ENCODE measurements around the gene AUTS2. TPM values are rescaled to one million over a fixed set of nuclear protein-coding genes. Genes with fewer than 3 reads are reported as not detected.

The AUTS2 gene
- total and polyA plus RNA-seq, 10 of the 15 experiments (the other 5 are each of a cell fraction or from before 2014, with no cell fraction given) = 6.4 to 55.6 (median 21.6) TPM

GRCh38 chr7:70645876-70646351 is 1047.6 kb downstream of the AUTS2 start (continued):
- peak; percentile 75; the same call in 1 of the 2 replicates for TF ChIP-seq NBN (IDR thresholded peaks at IDR 0.05)
- no peak for TF ChIP-seq TARDBP (IDR thresholded peaks at IDR 0.05; ENCODE audit: borderline replicate concordance)
- TF ChIP-seq SUZ12 (IDR thresholded peaks at IDR 0.05; ENCODE audit: unreplicated experiment) = no peak
- peak; percentile 64 to 69; a peak in 3 of 4 replicates for TF ChIP-seq EP300 (IDR thresholded peaks at IDR 0.05; ENCODE audit: borderline replicate concordance in 1 of 2, control insufficient read depth in 1 of 2, low read depth in 2 of 2, low read length in 2 of 2)
- TF ChIP-seq ETV6 (conservative IDR thresholded peaks at IDR 0.05 in 1 of 2, IDR thresholded peaks at IDR 0.05 in 1 of 2; ENCODE audit: borderline replicate concordance in 1 of 2, low read depth in 1 of 2) = no peak
- no peak for TF ChIP-seq E2F8 (IDR thresholded peaks at IDR 0.05; ENCODE audit: low read depth, partially characterized antibody)
- TF ChIP-seq ZNF274 (IDR thresholded peaks at IDR 0.05; ENCODE audit: insufficient read depth, insufficient read length) = no peak
- no peak for TF ChIP-seq SMAD5 (IDR thresholded peaks at IDR 0.05; ENCODE audit: low read depth)
- TF ChIP-seq ASH2L (IDR thresholded peaks at IDR 0.05; ENCODE audit: borderline replicate concordance, low read depth) = no peak
- TF ChIP-seq, protein P1, sequence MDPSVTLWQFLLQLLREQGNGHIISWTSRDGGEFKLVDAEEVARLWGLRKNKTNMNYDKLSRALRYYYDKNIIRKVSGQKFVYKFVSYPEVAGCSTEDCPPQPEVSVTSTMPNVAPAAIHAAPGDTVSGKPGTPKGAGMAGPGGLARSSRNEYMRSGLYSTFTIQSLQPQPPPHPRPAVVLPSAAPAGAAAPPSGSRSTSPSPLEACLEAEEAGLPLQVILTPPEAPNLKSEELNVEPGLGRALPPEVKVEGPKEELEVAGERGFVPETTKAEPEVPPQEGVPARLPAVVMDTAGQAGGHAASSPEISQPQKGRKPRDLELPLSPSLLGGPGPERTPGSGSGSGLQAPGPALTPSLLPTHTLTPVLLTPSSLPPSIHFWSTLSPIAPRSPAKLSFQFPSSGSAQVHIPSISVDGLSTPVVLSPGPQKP (IDR thresholded peaks at IDR 0.05; ENCODE audit: low read depth, low read length) = no peak
- TF ChIP-seq MXI1 (IDR thresholded peaks at IDR 0.05; ENCODE audit: low read depth, low read length) = peak; percentile 52; the same call in 1 of the 2 replicates
- no peak for TF ChIP-seq SP1 (IDR thresholded peaks at IDR 0.05; ENCODE audit: low read depth, low read length)
- no peak for TF ChIP-seq TCF12 (IDR thresholded peaks at IDR 0.05; ENCODE audit: low read depth, low read length)
- no peak for TF ChIP-seq ZNF217 (IDR thresholded peaks at IDR 0.05)
- TF ChIP-seq, protein P2, sequence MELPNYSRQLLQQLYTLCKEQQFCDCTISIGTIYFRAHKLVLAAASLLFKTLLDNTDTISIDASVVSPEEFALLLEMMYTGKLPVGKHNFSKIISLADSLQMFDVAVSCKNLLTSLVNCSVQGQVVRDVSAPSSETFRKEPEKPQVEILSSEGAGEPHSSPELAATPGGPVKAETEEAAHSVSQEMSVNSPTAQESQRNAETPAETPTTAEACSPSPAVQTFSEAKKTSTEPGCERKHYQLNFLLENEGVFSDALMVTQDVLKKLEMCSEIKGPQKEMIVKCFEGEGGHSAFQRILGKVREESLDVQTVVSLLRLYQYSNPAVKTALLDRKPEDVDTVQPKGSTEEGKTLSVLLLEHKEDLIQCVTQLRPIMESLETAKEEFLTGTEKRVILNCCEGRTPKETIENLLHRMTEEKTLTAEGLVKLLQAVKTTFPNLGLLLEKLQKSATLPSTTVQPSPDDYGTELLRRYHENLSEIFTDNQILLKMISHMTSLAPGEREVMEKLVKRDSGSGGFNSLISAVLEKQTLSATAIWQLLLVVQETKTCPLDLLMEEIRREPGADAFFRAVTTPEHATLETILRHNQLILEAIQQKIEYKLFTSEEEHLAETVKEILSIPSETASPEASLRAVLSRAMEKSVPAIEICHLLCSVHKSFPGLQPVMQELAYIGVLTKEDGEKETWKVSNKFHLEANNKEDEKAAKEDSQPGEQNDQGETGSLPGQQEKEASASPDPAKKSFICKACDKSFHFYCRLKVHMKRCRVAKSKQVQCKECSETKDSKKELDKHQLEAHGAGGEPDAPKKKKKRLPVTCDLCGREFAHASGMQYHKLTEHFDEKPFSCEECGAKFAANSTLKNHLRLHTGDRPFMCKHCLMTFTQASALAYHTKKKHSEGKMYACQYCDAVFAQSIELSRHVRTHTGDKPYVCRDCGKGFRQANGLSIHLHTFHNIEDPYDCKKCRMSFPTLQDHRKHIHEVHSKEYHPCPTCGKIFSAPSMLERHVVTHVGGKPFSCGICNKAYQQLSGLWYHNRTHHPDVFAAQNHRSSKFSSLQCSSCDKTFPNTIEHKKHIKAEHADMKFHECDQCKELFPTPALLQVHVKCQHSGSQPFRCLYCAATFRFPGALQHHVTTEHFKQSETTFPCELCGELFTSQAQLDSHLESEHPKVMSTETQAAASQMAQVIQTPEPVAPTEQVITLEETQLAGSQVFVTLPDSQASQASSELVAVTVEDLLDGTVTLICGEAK (IDR thresholded peaks at IDR 0.05; ENCODE audit: borderline replicate concordance) = no peak
- TF ChIP-seq, protein P3, sequence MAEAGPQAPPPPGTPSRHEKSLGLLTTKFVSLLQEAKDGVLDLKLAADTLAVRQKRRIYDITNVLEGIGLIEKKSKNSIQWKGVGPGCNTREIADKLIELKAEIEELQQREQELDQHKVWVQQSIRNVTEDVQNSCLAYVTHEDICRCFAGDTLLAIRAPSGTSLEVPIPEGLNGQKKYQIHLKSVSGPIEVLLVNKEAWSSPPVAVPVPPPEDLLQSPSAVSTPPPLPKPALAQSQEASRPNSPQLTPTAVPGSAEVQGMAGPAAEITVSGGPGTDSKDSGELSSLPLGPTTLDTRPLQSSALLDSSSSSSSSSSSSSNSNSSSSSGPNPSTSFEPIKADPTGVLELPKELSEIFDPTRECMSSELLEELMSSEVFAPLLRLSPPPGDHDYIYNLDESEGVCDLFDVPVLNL (IDR thresholded peaks at IDR 0.05; ENCODE audit: low read depth, low read length) = no peak
- TF ChIP-seq FOS (IDR thresholded peaks at IDR 0.05; ENCODE audit: borderline replicate concordance, extremely low read depth, insufficient read length) = no peak
- no peak for TF ChIP-seq KLF5 (IDR thresholded peaks at IDR 0.05; ENCODE audit: partially characterized antibody)
- TF ChIP-seq NRF1 (conservative IDR thresholded peaks at IDR 0.05; ENCODE audit: low read depth, low read length) = no peak
- TF ChIP-seq YY1 (IDR thresholded peaks at IDR 0.05; ENCODE audit: low read depth, low read length) = no peak
- no peak for TF ChIP-seq MEF2A (IDR thresholded peaks at IDR 0.05; ENCODE audit: insufficient read depth, low read depth, low read length)
- TF ChIP-seq RAD51 (IDR thresholded peaks at IDR 0.05) = no peak
- no peak for TF ChIP-seq MTA3 (IDR thresholded peaks at IDR 0.05; ENCODE audit: borderline replicate concordance, low read length)

Data from GM12878 (cell line).